ENCODE measurements around the gene RPS19. TPM values are rescaled to one million over a fixed set of nuclear protein-coding genes. Genes with fewer than 3 reads are reported as not detected.

Gene RPS19
- total RNA-seq, 4 donors from 2014 or later, result 673 to 1,241 (median 970) TPM

DNA sequence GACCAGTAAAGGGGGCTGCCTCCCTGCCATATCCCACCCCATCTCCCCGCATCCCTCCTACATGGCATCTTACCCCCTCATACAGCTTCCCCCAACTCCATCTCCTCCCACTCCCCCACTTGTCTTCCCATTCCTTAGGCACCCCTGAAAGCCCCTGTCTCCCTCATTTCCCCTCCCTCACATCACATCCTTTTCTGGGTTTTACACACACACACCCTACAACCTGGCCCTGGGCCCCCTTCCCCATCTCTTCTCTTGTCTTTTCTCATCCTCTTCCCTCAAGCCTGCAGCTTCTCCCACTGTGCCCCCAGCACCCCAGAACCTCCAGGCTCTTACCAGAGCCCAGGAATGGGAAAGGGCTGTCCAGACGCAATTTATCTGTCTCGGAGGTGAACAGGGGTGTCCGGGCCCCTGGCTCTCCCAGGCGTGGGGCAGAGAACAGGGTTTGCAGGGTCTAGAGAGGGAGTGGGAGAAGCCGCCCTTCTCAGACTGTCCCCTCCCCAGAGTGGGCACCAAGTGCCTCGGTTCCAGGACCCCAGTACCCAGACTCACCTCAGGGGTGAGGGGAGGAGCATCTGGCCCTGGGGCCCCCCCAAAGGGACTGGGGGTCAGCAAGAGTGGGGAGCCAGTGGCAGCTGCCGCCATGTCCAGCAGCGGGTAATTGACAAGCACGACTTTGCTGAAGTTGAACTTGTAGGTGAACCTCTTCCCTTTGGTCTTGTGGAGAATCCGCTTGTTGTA is 48.8 kb downstream of the RPS19 start:
- Histone ChIP-seq H3K27ac (no peak overlapping the region), H3K27me3 (peaks cover 54% of the 10 kb centered on the region), H3K9me3 (no peaks in the 10 kb centered on the region), H3K36me3 (peaks cover 0 to 45% of the 10 kb centered on the region in 2 donors), H3K4me3 (no peak overlapping the region), H3K4me1 (peaks cover 0 to 16% (median 3%) of the 10 kb centered on the region in 3 donors)
- 64% methylated on average over 5 of the region's 11 CpGs; no CpG with 5 or more reads in 1 of the 2 donors for WGBS, 2 donors (ENCODE audit: low coverage in 1 of 2)
- TF ChIP-seq, protein P1, sequence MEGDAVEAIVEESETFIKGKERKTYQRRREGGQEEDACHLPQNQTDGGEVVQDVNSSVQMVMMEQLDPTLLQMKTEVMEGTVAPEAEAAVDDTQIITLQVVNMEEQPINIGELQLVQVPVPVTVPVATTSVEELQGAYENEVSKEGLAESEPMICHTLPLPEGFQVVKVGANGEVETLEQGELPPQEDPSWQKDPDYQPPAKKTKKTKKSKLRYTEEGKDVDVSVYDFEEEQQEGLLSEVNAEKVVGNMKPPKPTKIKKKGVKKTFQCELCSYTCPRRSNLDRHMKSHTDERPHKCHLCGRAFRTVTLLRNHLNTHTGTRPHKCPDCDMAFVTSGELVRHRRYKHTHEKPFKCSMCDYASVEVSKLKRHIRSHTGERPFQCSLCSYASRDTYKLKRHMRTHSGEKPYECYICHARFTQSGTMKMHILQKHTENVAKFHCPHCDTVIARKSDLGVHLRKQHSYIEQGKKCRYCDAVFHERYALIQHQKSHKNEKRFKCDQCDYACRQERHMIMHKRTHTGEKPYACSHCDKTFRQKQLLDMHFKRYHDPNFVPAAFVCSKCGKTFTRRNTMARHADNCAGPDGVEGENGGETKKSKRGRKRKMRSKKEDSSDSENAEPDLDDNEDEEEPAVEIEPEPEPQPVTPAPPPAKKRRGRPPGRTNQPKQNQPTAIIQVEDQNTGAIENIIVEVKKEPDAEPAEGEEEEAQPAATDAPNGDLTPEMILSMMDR (IDR thresholded peaks at IDR 0.05), result no peak
- TF ChIP-seq POLR2A (IDR thresholded peaks at IDR 0.05) (no peak), POLR2AphosphoS5 (IDR thresholded peaks at IDR 0.05) (no peak), EP300 (IDR thresholded peaks at IDR 0.05) (no peak)
- ATAC-seq, result no peak

DNA sequence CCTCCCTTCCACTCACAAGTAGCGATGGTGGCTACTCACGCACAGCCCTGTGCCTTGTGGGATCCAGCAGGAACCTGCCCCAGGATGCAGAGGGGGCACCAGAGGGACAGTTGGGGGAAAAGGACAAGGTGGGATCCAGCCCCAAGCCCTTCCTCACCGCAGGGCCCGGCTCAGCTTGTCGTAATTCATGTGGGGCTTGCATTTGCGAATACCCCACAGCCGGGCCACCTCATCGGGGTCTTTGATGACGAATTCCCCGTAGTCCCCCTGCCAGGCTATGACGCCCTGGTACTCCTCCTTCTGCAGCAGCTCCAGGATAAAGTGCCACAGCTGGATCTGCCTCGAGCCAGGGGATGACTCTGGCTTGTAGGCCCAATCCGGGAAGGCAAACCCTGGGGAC is 49.7 kb downstream of the RPS19 start:
- Histone ChIP-seq H3K4me1 (peaks cover 0 to 18% (median 3%) of the 10 kb centered on the region in 3 donors), H3K36me3 (peaks cover 0 to 37% of the 10 kb centered on the region in 2 donors), H3K27ac (no peak overlapping the region), H3K4me3 (no peak overlapping the region), H3K9me3 (no peaks in the 10 kb centered on the region), H3K27me3 (peaks cover 61% of the 10 kb centered on the region)
- 20 to 33% methylated on average over 1 to 3 of the region's 13 CpGs for WGBS, 2 donors (ENCODE audit: low coverage in 1 of 2)
- TF ChIP-seq POLR2AphosphoS5 (IDR thresholded peaks at IDR 0.05), result no peak
- no peak for TF ChIP-seq POLR2A (IDR thresholded peaks at IDR 0.05)
- no peak for TF ChIP-seq EP300 (IDR thresholded peaks at IDR 0.05)
- ATAC-seq, result no peak

DNA sequence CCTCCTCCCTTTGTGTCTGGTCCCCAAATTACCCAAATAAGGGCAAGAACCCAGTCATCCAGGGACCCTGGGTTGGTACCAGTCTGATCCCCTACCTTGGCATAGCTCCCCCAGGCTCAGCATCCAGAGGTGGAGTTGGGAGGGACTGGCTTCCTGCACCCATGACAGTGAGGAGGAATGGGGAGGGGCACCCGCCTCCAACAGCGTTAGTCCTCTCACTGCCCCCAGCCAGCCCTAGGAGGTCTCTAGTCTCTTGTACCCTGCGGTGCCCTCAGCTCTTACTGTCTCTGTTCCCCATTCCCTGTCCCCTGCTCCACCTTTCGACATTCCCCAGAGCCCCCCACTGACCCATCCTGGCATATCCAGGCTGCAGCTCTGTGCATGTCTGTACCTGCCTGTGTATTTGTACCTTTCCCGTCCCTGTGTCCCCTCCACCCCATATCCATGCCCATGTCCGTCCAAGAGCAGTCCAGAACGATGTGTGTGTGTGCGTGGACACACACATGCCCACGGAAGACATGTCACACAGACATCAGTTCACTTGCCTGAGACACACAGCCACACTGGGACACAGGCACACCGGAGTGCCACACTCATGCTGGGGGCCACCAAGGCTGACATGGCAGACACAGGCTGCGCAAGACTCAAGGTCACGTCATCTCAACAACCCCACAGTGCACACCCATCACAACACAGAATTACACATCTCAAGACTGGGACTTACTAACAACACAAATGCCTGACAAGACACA is 50.4 kb downstream of the RPS19 start:
- H3K9me3 ChIP-seq, result no peaks in the 10 kb centered on the region
- H3K4me3 ChIP-seq, result no peak overlapping the region
- H3K4me1 ChIP-seq, result peaks cover 0 to 25% (median 7%) of the 10 kb centered on the region in 3 donors
- TF ChIP-seq, protein P1 (IDR thresholded peaks at IDR 0.05), result no peak
- TF ChIP-seq POLR2AphosphoS5 (IDR thresholded peaks at IDR 0.05), result no peak
- TF ChIP-seq EP300 (IDR thresholded peaks at IDR 0.05), result no peak
- no peak for TF ChIP-seq POLR2A (IDR thresholded peaks at IDR 0.05)
- H3K27me3 ChIP-seq, result peaks cover 68% of the 10 kb centered on the region
- ATAC-seq, result no peak
- H3K27ac ChIP-seq, result no peak overlapping the region
- peaks cover 0 to 30% of the 10 kb centered on the region in 2 donors for H3K36me3 ChIP-seq
- WGBS, 2 donors (ENCODE audit: low coverage in 1 of 2), result 50 to 66% methylated on average over 4 of the region's 12 CpGs

DNA sequence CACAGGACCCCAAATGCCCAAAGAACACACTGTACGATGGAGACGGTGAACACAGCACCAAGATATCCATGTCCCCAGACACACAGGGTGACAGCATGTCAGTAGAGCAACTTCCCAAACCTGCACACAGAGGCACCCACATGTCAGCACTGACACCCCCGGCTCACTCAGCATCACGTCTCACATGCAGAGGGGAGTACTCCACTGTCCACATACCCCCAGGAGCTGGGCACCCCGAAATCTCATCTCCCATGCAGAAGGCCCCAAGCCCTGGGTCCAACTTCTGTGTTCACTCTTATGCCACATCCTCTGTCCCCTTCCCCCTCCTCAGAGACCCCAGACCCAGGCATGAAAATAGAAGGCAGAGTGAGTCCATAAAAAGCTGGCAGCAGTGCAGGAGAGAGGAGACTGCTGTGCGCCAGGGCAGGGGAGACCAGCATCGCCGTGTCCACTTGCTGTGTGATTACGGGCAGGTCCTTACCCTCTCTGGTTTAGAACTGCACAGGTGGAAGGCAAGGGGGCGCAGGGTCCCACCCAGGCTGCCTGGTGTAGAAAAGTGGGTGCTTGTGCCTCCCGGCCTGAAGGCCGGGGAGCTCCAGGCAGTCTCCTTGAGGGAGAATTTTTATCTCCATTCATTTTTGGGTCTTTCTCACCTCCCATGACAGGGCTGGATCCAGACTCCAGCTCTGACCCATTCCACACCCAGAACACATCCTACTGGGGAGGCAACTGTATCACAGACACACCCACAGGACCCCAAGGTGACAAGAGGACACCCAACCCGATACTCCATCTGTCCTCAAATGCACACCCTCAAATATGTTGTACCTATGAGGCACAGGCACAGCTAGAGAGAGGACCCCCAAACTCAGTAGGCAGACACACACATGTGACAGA is 51.2 kb downstream of the RPS19 start:
- Histone ChIP-seq H3K9me3 (no peaks in the 10 kb centered on the region), H3K36me3 (peaks cover 0 to 22% of the 10 kb centered on the region in 2 donors), H3K27me3 (peaks cover 77% of the 10 kb centered on the region), H3K4me3 (no peak overlapping the region), H3K4me1 (peaks cover 0 to 30% (median 7%) of the 10 kb centered on the region in 3 donors), H3K27ac (no peak overlapping the region)
- ATAC-seq, result no peak
- TF ChIP-seq POLR2A (IDR thresholded peaks at IDR 0.05) (no peak), EP300 (IDR thresholded peaks at IDR 0.05) (no peak), POLR2AphosphoS5 (IDR thresholded peaks at IDR 0.05) (no peak)
- TF ChIP-seq, protein P1 (IDR thresholded peaks at IDR 0.05), result no peak
- WGBS, 2 donors (ENCODE audit: low coverage in 1 of 2), result no CpG with 5 or more reads among the region's 13 CpGs
